Loucy (cell line): ENCODE results near the gene MUCL1.

ENCODE experiments used
- H2AFZ ChIP-seq: fragments of 200-600 bp; sonication (generic); 2 replicates; pipeline ENCODE4 v1.6.0; 2016; ENCODE audit warnings: antibody characterized with exemption, mild to moderate bottlenecking, low read length, moderate library complexity
- H3F3A ChIP-seq: fragments of 200-600 bp; 2 replicates; pipeline ENCODE4 v1.6.0; 2016; ENCODE audit warnings: antibody characterized with exemption, low read depth, mild to moderate bottlenecking
- H3K27me3 ChIP-seq: fragments of 200-600 bp; sonication (generic); 2 replicates; pipeline ENCODE4 v1.6.1; 2014; ENCODE audit warnings: low read length, mild to moderate bottlenecking; ENCODE audit not compliant: insufficient read depth, poor library complexity, severe bottlenecking
- H3K36me3 ChIP-seq: fragments of 200-600 bp; sonication (generic); 2 replicates; pipeline ENCODE4 v1.6.1; 2016; ENCODE audit warnings: low read length; ENCODE audit not compliant: insufficient read depth
- H3K4me1 ChIP-seq: fragments of 200-600 bp; sonication (generic); 2 replicates; pipeline ENCODE4 v1.5.1; 2014; ENCODE audit warnings: low read length, mild to moderate bottlenecking; ENCODE audit not compliant: insufficient read depth, poor library complexity, severe bottlenecking
- H3K4me2 ChIP-seq: fragments of 200-600 bp; sonication (generic); 2 replicates; pipeline ENCODE4 v1.6.0; 2014; ENCODE audit warnings: antibody characterized with exemption, low read length, low read depth, mild to moderate bottlenecking; ENCODE audit not compliant: poor library complexity, severe bottlenecking
- H3K4me3 ChIP-seq: fragments of 200-600 bp; sonication (generic); 2 replicates; pipeline ENCODE4 v1.5.1; 2014; ENCODE audit warnings: low read length, mild to moderate bottlenecking, mixed read lengths; ENCODE audit not compliant: poor library complexity, severe bottlenecking
- H3K79me2 ChIP-seq: fragments of 200-600 bp; sonication (generic); 2 replicates; pipeline ENCODE4 v1.6.1; 2014; ENCODE audit warnings: low read length; ENCODE audit not compliant: insufficient read depth
- H3K9ac ChIP-seq: fragments of 200-600 bp; sonication (generic); 2 replicates; pipeline ENCODE4 v1.6.0; 2014; ENCODE audit warnings: mild to moderate bottlenecking, low read depth, low read length, moderate library complexity; ENCODE audit not compliant: poor library complexity, severe bottlenecking
- H3K9me2 ChIP-seq: fragments of 200-600 bp; sonication (generic); replicated peaks from 2 replicates; pipeline ENCODE4 v1.6.1; 2016; ENCODE audit warnings: low read depth, low read length, mixed read lengths
- H3K9me3 ChIP-seq: fragments of 200-600 bp; sonication (generic); 2 replicates; pipeline ENCODE4 v1.6.1; 2014; ENCODE audit warnings: mild to moderate bottlenecking, antibody characterized with exemption, low read length, low read depth; ENCODE audit not compliant: insufficient read depth
- H4K20me1 ChIP-seq: fragments of 200-600 bp; sonication (generic); 2 replicates; pipeline ENCODE4 v1.6.0; 2014; ENCODE audit warnings: antibody characterized with exemption, low read length, mild to moderate bottlenecking; ENCODE audit not compliant: insufficient read depth, poor library complexity, severe bottlenecking
- EZH2phosphoT487 ChIP-seq: fragments of 200-600 bp; IDR thresholded peaks from 2 replicates; pipeline ENCODE4 v1.6.1; 2018; ENCODE audit warnings: antibody characterized with exemption, mild to moderate bottlenecking, moderate library complexity, borderline replicate concordance
- TF ChIP-seq, protein P1 (sequence below): fragments of 200-600 bp; sonication (generic); conservative IDR thresholded peaks from 2 replicates; pipeline ENCODE4 v1.5.1; 2014; ENCODE audit warnings: mild to moderate bottlenecking, antibody characterized with exemption, low read length

Gene MUCL1, protein sequence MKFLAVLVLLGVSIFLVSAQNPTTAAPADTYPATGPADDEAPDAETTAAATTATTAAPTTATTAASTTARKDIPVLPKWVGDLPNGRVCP

DNA sequence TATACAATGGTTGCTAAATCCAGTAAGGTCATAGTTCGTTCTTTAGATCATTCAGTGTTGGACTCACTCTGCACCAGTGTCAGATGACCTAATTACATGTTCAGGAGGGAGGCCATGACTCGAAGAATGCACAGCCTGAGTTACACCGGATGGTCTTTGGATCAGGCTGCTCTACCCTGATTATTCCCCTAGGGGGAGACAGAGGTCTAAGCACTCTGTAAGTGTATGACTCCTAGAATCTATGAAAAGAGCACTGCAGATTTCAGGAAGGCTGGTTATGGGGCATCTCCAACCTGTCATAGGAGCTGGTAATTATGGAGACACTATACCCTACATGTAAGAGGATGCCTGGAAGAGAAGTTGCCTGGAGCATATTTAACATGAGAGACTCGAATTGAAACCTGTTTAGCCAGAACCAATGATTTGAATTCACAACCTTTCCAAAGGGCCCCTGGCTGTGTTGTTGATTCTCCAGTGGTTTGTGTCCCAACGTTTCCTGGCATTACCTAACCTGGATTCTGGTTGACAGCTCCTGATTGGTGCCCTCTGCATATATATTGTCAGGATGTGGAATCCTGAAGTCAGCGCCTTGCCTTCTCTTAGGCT lies at the start of gene MUCL1:
Gene MUCL1, plus strand, starts transcription at position 584 of the 606 bp plus-strand sequence. CDS start 67 bp downstream, outside the sequence.
- H3K9me2 ChIP-seq, result no peaks in the 10 kb centered on the region
- no peaks in the 10 kb centered on the region for H3K79me2 ChIP-seq
- no peak within 1 kb of the TSS for H3K4me3 ChIP-seq
- H4K20me1 ChIP-seq, result no peaks in the 10 kb centered on the region
- H3K9ac ChIP-seq, result no peak within 1 kb of the TSS
- H2AFZ ChIP-seq, result no peak within 1 kb of the TSS
- H3K4me1 ChIP-seq, result no peaks in the 10 kb centered on the region
- no peaks in the 10 kb centered on the region for H3K27me3 ChIP-seq
- no peaks in the 10 kb centered on the region for H3F3A ChIP-seq
- no peak within 1 kb of the TSS for H3K4me2 ChIP-seq
- no peak for TF ChIP-seq EZH2phosphoT487
- TF ChIP-seq, protein P1, sequence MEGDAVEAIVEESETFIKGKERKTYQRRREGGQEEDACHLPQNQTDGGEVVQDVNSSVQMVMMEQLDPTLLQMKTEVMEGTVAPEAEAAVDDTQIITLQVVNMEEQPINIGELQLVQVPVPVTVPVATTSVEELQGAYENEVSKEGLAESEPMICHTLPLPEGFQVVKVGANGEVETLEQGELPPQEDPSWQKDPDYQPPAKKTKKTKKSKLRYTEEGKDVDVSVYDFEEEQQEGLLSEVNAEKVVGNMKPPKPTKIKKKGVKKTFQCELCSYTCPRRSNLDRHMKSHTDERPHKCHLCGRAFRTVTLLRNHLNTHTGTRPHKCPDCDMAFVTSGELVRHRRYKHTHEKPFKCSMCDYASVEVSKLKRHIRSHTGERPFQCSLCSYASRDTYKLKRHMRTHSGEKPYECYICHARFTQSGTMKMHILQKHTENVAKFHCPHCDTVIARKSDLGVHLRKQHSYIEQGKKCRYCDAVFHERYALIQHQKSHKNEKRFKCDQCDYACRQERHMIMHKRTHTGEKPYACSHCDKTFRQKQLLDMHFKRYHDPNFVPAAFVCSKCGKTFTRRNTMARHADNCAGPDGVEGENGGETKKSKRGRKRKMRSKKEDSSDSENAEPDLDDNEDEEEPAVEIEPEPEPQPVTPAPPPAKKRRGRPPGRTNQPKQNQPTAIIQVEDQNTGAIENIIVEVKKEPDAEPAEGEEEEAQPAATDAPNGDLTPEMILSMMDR, result peak; percentile 94
- no peaks in the 10 kb centered on the region for H3K36me3 ChIP-seq
- H3K9me3 ChIP-seq, result no peaks in the 10 kb centered on the region

DNA sequence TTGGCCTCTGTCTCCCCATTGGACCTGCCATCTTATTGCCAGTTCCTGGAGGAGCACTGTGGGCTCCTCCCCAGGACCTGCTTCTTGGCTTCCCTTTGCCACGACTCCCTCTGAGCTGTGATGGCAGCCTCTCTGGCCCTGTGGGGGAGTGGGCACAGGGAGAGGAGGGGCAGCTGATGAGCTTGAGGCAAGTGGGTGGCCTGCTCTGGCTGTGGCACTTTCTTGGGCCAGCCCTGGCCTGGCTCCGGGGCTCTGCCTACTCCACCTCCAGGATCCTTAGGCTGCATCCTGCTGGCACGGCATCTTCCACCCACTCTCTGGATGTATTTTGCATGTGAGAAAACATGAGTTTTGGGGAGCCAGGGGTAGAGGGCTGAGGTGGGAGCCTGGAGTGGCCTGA lies 32.6 kb upstream of the MUCL1 start:
- no peaks in the 10 kb centered on the region for H3K9me2 ChIP-seq
- no peak overlapping the region for H3K4me2 ChIP-seq
- H3K9ac ChIP-seq, result no peak overlapping the region
- no peaks in the 10 kb centered on the region for H3K4me1 ChIP-seq
- no peak overlapping the region for H2AFZ ChIP-seq
- H4K20me1 ChIP-seq, result no peaks in the 10 kb centered on the region
- H3K79me2 ChIP-seq, result no peaks in the 10 kb centered on the region
- TF ChIP-seq EZH2phosphoT487, result no peak
- TF ChIP-seq, protein P1, result no peak
- H3K36me3 ChIP-seq, result no peaks in the 10 kb centered on the region
- no peak overlapping the region for H3K4me3 ChIP-seq
- H3K9me3 ChIP-seq, result no peaks in the 10 kb centered on the region; the same call in 1 of the 2 replicates
- H3F3A ChIP-seq, result no peaks in the 10 kb centered on the region
- no peaks in the 10 kb centered on the region for H3K27me3 ChIP-seq

DNA sequence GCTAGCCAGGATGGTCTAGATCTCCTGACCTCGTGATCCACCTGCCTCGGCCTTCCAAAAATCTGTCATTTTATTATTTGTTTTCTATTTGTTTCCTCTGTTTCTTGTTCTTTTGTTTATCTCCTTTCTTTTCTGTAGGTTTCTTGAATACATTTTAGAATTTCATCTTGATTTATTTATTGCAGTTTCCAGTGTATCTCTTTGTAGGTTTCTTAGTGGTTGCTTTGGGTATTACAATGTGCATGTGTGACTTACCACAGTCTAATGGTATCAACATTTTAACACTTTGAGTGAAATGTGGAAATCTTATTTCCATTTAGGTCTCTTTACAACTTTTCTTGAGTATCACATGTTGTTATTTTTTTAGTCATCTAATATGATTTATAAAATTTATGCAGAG lies 29.9 kb upstream of the MUCL1 start:
- Histone ChIP-seq H3F3A (no peaks in the 10 kb centered on the region), H3K36me3 (no peaks in the 10 kb centered on the region), H2AFZ (no peak overlapping the region), H4K20me1 (no peaks in the 10 kb centered on the region), H3K27me3 (no peaks in the 10 kb centered on the region), H3K9me2 (no peaks in the 10 kb centered on the region), H3K4me2 (no peak overlapping the region), H3K4me1 (no peaks in the 10 kb centered on the region), H3K79me2 (no peaks in the 10 kb centered on the region), H3K4me3 (no peak overlapping the region), H3K9ac (no peak overlapping the region), H3K9me3 (no peaks in the 10 kb centered on the region)
- TF ChIP-seq, protein P1, result peak; percentile 52
- no peak for TF ChIP-seq EZH2phosphoT487
